ENCODE data around the gene PPIF. TPM values are rescaled to one million over a fixed set of nuclear protein-coding genes. Genes with fewer than 3 reads are reported as not detected.

PPIF gene
- total RNA-seq, 1 donor from 2014 or later = 35.9 TPM

GRCh38 chr10:79397051-79397450, 49.8 kb downstream of the PPIF start:
- H3K27ac Mint-ChIP-seq = no peak overlapping the region
- DNase-seq (ENCODE audit: low spot score, unreplicated experiment) = no peak
- no peaks in the 10 kb centered on the region for H3K36me3 Mint-ChIP-seq (ENCODE audit: insufficient read depth)
- no peak for TF ChIP-seq CTCF (IDR thresholded peaks at IDR 0.05; ENCODE audit: unreplicated experiment)
- H3K4me3 Mint-ChIP-seq (ENCODE audit: low read depth) = no peak overlapping the region
- H3K4me1 Mint-ChIP-seq (ENCODE audit: low read depth) = peaks cover 1% of the 10 kb centered on the region
- no peaks in the 10 kb centered on the region for H3K9me3 Mint-ChIP-seq (ENCODE audit: low read depth)
- peaks cover 25% of the 10 kb centered on the region for H3K27me3 Mint-ChIP-seq

- no peak for DNase-seq (ENCODE audit: low spot score, unreplicated experiment)
- no peaks in the 10 kb centered on the region for H3K36me3 Mint-ChIP-seq (ENCODE audit: insufficient read depth)
- no peak overlapping the region for H3K4me3 Mint-ChIP-seq (ENCODE audit: low read depth)
- peaks cover 1% of the 10 kb centered on the region for H3K4me1 Mint-ChIP-seq (ENCODE audit: low read depth)
- no peaks in the 10 kb centered on the region for H3K9me3 Mint-ChIP-seq (ENCODE audit: low read depth)
- no peak overlapping the region for H3K27ac Mint-ChIP-seq
- H3K27me3 Mint-ChIP-seq = peaks cover 18% of the 10 kb centered on the region
- TF ChIP-seq CTCF (IDR thresholded peaks at IDR 0.05; ENCODE audit: unreplicated experiment) = no peak
Observed at GRCh38 chr10:79397575-79398303, 50.5 kb downstream of the PPIF start.

GRCh38 chr10:79398642-79399041, 51.4 kb downstream of the PPIF start:
- no peak for DNase-seq (ENCODE audit: low spot score, unreplicated experiment)
- Mint-ChIP-seq H3K4me3 (ENCODE audit: low read depth) (no peak overlapping the region), H3K9me3 (ENCODE audit: low read depth) (no peaks in the 10 kb centered on the region), H3K4me1 (ENCODE audit: low read depth) (peaks cover 5% of the 10 kb centered on the region), H3K36me3 (ENCODE audit: insufficient read depth) (no peaks in the 10 kb centered on the region), H3K27ac (no peak overlapping the region), H3K27me3 (peaks cover 19% of the 10 kb centered on the region)
- no peak for TF ChIP-seq CTCF (IDR thresholded peaks at IDR 0.05; ENCODE audit: unreplicated experiment)

- peaks cover 9% of the 10 kb centered on the region for H3K4me1 Mint-ChIP-seq (ENCODE audit: low read depth)
- H3K36me3 Mint-ChIP-seq (ENCODE audit: insufficient read depth) = no peaks in the 10 kb centered on the region
- no peak for DNase-seq (ENCODE audit: low spot score, unreplicated experiment)
- no peak overlapping the region for H3K4me3 Mint-ChIP-seq (ENCODE audit: low read depth)
- no peaks in the 10 kb centered on the region for H3K9me3 Mint-ChIP-seq (ENCODE audit: low read depth)
- no peak overlapping the region for H3K27ac Mint-ChIP-seq
- no peak for TF ChIP-seq CTCF (IDR thresholded peaks at IDR 0.05; ENCODE audit: unreplicated experiment)
- peaks cover 22% of the 10 kb centered on the region for H3K27me3 Mint-ChIP-seq
Observed at GRCh38 chr10:79399223-79399831, 52.1 kb downstream of the PPIF start.

GRCh38 chr10:79400146-79401004, 53.1 kb downstream of the PPIF start:
- Mint-ChIP-seq H3K9me3 (ENCODE audit: low read depth) (no peaks in the 10 kb centered on the region), H3K27ac (no peak overlapping the region), H3K36me3 (ENCODE audit: insufficient read depth) (no peaks in the 10 kb centered on the region), H3K4me3 (ENCODE audit: low read depth) (no peak overlapping the region), H3K4me1 (ENCODE audit: low read depth) (peaks cover 14% of the 10 kb centered on the region), H3K27me3 (peaks cover 28% of the 10 kb centered on the region)
- TF ChIP-seq CTCF (IDR thresholded peaks at IDR 0.05; ENCODE audit: unreplicated experiment) = peak; percentile 74
- DNase-seq (ENCODE audit: low spot score, unreplicated experiment) = peak; percentile 37
